Fibroblast of pulmonary artery (primary cell): ENCODE results near the gene PIGP.
"Not testable (repeated sequence)": the region's sequence is repeated elsewhere in the genome, so short reads cannot be mapped to it uniquely, and the experiment has no call there.

Experiments used
- DNase-seq: peaks from one replicate; pipeline ENCODE4 v3.0.0-alpha.2; 2010; ENCODE audit warnings: low read depth
- H3K4me3 ChIP-seq: replicated peaks from 2 replicates; pipeline ENCODE4 v1.5.1; 2011; ENCODE audit warnings: low read depth, mild to moderate bottlenecking, control low read depth, low read length, moderate library complexity
- TF ChIP-seq, protein P1 (sequence below): IDR thresholded peaks from 2 replicates; pipeline ENCODE4 v1.5.1; 2011; ENCODE audit warnings: mild to moderate bottlenecking, control low read depth, low read length, inconsistent platforms; ENCODE audit errors: missing control alignments

Gene PIGP

GRCh38 chr21:37058261-37058660 is 14.6 kb downstream of the PIGP start:
- H3K4me3 ChIP-seq: no peak overlapping the region
- TF ChIP-seq, protein P1, sequence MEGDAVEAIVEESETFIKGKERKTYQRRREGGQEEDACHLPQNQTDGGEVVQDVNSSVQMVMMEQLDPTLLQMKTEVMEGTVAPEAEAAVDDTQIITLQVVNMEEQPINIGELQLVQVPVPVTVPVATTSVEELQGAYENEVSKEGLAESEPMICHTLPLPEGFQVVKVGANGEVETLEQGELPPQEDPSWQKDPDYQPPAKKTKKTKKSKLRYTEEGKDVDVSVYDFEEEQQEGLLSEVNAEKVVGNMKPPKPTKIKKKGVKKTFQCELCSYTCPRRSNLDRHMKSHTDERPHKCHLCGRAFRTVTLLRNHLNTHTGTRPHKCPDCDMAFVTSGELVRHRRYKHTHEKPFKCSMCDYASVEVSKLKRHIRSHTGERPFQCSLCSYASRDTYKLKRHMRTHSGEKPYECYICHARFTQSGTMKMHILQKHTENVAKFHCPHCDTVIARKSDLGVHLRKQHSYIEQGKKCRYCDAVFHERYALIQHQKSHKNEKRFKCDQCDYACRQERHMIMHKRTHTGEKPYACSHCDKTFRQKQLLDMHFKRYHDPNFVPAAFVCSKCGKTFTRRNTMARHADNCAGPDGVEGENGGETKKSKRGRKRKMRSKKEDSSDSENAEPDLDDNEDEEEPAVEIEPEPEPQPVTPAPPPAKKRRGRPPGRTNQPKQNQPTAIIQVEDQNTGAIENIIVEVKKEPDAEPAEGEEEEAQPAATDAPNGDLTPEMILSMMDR: no peak
- DNase-seq: no peak

DNA sequence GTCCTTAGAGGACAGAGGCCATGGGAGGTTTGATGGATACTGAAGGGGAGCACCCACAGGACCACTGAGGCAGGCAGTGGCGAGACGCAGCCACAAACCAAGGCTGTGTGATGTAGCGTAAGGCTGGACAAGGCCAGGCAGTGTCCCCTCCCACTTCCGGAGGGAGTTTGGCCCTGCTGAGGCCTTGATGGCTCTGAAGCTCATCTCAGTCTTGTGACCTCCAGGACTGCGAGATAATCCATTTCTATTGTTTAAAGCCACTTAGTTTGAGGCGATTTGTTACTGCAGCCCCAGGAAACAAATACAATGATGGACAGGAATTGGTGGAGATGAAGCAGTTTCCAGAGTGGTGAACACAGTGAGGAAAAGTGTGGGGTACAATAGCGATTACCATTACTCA is 15.3 kb downstream of the PIGP start:
- no peak for DNase-seq
- H3K4me3 ChIP-seq: no peak overlapping the region
- TF ChIP-seq, protein P1: no peak

GRCh38 chr21:37055271-37055855 is 17.5 kb downstream of the PIGP start:
- DNase-seq: no peak
- TF ChIP-seq, protein P1: no peak
- H3K4me3 ChIP-seq: no peak overlapping the region

- not testable (repeated sequence) for DNase-seq, H3K4me3 ChIP-seq
Observed at GRCh38 chr21:37049741-37050140, 23.1 kb downstream of the PIGP start.

DNA sequence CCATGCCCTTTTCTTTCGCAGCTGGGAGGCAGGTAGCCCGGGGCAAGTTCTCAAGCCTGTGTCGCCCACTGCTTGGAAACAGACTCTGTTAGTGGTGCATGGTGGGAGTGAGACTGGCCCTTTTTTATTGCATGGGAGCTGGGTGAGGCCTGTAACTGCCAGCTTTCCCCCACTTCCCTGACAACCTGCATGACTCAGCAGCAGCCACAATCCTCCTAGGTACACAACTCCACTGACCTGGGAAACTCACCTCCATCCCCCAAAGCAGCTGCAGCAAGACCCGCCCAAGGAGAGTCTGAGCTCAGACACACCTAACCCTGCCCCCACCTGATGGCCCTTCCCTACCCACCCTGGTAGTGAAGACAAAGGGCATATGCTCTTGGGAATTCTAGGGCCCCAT is 25.8 kb downstream of the PIGP start:
- TF ChIP-seq, protein P1: no peak
- no peak for DNase-seq
- H3K4me3 ChIP-seq: no peak overlapping the region

DNA sequence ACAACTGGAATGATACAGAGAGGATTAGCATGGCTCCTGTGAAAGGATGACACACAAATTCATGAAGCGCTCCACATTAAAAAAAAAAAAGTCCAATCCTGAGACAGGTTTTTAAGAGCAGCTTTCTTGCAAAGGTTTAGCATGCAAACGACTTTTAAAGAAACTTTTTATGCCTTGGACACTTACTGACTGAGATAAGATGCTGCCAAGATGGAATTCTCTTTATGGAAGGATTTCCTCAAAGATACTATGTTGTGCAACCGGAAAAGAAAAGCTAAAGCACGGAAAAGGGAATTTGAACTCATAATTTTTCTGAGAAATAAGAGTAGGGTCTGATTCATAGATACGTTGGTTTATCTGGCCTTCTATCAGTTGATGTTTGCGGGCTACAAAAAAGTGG is 27.3 kb downstream of the PIGP start:
- peak; percentile 53 for DNase-seq
- H3K4me3 ChIP-seq: no peak overlapping the region
- TF ChIP-seq, protein P1: no peak

DNA sequence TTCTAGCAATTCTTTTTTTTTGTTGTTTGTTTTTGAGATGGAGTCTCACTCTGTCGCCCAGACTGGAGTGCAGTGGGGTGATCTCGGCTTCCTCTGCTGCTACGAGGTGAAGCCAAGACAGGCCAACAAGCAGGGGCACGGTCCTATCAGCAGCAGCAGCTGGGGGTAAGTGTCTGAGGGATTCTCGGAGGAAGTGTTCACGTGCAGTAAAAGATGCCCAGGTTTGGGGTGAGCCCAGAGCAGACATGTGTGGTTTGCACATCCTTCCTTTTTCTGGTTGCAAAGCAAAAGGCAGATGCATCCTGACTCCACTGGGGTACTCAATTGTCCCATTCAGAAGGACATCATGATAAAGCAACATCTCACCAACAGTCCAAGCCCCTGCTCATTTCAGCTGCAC is 27.7 kb downstream of the PIGP start:
- H3K4me3 ChIP-seq: no peak overlapping the region
- TF ChIP-seq, protein P1: no peak
- DNase-seq: no peak
